Fibroblast of pulmonary artery (primary cell): ENCODE results near the gene COBLL1.

Experiments
- DNase-seq: peaks from one replicate; pipeline ENCODE4 v3.0.0-alpha.2; 2010; ENCODE audit warnings: low read depth
- H3K4me3 ChIP-seq: replicated peaks from 2 replicates; pipeline ENCODE4 v1.5.1; 2011; ENCODE audit warnings: low read depth, mild to moderate bottlenecking, control low read depth, low read length, moderate library complexity
- CTCF ChIP-seq: IDR thresholded peaks from 2 replicates; pipeline ENCODE4 v1.5.1; 2011; ENCODE audit warnings: mild to moderate bottlenecking, control low read depth, low read length, inconsistent platforms; ENCODE audit errors: missing control alignments

The COBLL1 gene

GRCh38 chr2:164675027-164675426, 166.6 kb downstream of the COBLL1 start:
- TF ChIP-seq CTCF, result no peak
- H3K4me3 ChIP-seq, result no peak overlapping the region
- DNase-seq, result no peak

- H3K4me3 ChIP-seq, result no peak overlapping the region
- peak; percentile 8 for DNase-seq
- no peak for TF ChIP-seq CTCF
Observed at GRCh38 chr2:164671664-164672396, 169.8 kb downstream of the COBLL1 start.

GRCh38 chr2:164669291-164669690, 172.3 kb downstream of the COBLL1 start:
- no peak overlapping the region for H3K4me3 ChIP-seq
- no peak for DNase-seq
- no peak for TF ChIP-seq CTCF

- no peak overlapping the region for H3K4me3 ChIP-seq
- TF ChIP-seq CTCF, result no peak
- DNase-seq, result no peak
Observed at GRCh38 chr2:164667566-164667965, 174.1 kb downstream of the COBLL1 start.

- no peak overlapping the region for H3K4me3 ChIP-seq
- TF ChIP-seq CTCF, result no peak
- DNase-seq, result no peak
Observed at GRCh38 chr2:164664070-164664469, 177.6 kb downstream of the COBLL1 start.

- H3K4me3 ChIP-seq, result no peak overlapping the region
- no peak for DNase-seq
- TF ChIP-seq CTCF, result no peak
Observed at GRCh38 chr2:164662868-164663631, 178.6 kb downstream of the COBLL1 start.
